GM21526 (cell line): ENCODE measurements around the gene ERFE.
"Not testable (repeated sequence)": the region's sequence is repeated elsewhere in the genome, so short reads cannot be mapped to it uniquely, and the experiment has no call there.

Experiments
- ATAC-seq: cut with Tn5 transposase; IDR thresholded peaks from one replicate; pipeline ENCODE4 v1.9.1; 2021; ENCODE audit warnings: moderate library complexity; ENCODE audit not compliant: unreplicated experiment, low FRiP score

ERFE gene

DNA sequence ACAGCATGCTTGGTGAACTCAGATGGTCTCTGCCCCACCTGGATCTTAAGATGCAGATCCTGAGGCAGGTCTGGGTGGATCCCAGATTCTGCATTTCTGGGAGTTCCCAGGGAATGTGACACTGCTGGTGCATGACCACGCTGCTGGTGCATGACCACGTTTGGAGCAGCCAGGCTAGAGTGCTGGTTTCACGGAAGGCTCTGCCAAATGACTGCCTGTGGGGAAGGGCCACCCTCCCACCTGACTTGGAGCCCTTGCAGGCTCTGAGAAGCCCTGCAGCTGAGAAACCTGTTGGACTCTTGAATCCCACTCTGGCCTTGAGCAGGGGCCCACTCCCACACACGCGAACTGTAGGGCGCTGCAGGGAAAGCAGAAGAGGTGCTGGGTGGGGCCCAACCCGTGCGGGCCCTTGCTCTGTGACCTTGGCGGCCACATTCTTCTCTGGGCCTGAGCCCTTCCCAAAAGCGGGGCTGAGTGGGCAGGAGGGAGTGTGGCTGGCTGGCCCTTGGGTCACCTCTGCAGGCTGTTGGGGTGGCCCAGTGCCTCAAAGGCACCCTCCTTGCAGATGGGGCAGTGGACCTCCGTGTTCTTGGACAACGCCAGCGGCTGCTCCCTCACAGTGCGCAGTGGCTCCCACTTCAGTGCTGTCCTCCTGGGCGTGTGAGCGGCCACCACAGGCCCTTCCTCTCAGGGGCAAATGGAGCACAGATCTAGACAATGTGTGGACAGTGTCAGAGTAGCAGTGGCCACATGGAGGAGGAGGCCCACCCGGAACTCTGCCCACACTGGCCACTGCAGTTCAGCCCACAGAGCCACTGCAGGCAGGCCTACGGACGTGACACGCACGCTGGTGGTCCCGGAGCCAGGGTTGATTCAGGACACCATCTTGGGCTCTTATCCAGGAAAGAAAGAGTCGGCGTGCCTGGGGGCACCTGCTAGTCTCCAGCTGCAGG is 7.9 kb downstream of the ERFE start:
- ATAC-seq: no peak

DNA sequence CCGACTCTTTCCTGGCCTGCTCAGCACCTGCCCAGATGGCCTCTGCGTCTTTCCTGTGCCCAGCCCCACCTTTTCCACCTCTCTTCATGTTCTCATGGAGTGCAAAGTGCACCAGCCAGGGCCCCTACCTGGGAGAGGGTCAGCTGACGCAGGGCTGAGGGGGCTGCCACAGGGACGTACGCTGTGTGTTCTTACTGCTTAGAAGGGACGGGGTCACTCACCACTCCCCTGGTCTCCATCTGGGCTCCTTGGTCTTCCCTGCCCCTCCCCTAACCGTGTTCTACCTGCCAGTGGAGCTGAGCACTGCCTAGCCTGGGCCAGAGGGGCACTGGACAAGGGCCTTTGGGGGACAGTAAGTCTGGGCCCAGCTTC is 8.6 kb downstream of the ERFE start:
- ATAC-seq: no peak

DNA sequence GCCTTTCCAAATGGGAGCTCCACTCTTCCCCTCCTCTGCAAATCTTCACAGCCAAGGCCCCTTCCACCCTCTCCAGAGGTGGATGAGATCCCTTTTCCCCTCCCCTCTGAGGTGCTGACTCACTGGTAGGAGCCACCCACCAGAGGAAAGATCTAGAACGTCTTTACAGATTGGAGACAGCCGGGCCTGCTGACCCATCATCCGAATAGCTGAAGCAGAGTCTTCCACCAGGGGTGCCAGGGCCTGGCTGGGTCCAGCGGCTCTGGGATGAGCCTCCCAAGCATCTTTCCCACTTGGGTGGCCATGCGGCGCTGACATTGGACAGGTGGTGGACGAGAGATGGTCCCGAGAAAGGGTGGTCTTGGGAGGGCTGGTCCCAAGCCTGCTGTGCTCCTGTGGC is 9.0 kb downstream of the ERFE start:
- ATAC-seq: no peak

DNA sequence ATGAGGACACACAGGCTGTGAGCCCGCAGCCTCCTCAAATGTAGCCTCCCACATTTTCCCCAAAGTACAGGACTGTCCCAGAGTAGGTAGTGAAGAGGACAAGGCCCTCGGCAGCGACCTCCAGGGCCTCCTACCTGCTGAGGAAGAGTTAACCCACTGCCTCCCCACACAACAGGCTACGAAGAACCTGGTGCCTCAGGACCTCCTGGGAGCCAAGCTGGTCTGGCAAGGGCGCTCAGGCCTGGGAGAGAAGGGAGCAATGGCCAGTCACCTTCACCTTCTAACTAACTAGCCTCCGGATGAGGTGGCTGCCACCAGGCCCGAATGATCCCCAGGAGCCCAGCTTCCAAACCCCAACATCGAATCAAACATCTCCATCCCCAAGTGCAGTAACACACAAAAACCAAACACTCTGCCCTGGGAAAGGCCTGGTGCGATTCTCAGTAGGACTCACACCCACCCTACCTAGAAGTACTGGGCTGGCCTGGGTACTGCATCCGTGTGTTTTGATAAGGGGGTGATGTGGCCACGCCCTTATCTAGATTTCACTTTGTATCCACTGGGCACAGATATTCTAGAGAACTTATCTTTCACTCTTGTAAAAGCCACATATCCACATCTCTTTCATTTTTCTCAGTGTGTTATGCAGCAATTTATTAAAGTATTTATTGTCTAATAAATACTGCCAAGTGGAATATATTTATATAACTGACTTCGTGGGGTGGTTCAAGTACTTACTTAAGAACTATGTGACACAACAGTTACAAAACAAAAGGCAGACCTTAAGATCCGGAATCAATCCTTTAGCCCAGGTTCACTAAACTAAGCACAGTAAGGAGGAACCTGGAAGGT is 9.7 kb downstream of the ERFE start:
- no peak for ATAC-seq

DNA sequence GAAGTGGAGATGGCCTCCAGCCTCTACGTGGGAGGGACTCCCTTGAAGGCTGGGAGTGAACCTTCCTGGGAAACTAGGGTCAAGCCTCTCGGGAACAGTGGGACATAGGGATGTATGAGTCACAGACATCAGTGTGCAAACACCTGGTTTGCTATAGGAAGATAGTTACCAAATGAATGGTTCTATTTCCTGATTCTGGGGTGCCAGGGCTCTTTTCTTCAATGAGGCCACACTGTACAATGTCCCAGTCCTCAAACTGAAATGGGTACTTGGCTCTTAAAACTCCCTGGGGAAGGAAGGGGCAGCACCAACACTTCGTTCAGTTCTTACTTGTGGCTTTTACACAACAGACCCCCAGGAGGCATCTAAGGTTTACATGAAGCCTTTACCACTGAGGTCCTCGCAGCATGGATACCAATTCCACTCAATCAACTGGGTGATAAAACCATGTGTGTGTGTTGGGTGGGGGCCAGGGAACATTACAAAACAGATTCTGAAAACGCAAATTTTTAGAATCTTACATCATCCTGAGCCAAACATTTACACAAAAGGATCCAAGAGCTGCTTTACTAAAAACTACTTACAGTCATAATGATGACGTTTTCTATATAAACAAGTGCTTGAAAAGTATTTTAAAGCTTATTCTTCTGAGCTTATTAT is 10.4 kb downstream of the ERFE start:
- no peak for ATAC-seq

DNA sequence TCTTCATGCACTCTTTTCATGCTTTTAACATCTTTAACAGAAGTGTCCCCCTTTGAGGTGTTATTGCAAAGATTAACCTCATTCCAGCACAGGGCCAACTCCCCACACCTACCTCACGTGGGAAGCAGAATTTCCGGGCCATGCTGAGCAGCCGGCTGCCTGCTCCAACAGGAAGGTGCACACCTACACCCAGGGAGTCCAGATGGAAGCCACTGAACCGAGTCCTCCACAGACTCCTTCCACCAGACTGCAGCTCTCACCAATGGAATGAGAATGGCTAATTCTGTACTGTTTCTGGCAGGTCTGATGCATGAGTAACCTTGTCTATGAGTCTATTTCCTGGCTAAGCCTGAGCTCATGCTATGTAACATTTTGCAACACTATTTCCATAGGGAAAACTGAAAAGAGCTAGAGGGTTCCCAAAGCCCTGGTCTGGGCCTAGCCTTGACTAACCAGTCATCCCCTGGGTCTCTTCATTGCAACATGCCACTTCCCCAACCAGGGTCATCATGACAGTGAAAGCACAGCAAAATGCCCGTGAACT is 11.0 kb downstream of the ERFE start:
- no peak for ATAC-seq

DNA sequence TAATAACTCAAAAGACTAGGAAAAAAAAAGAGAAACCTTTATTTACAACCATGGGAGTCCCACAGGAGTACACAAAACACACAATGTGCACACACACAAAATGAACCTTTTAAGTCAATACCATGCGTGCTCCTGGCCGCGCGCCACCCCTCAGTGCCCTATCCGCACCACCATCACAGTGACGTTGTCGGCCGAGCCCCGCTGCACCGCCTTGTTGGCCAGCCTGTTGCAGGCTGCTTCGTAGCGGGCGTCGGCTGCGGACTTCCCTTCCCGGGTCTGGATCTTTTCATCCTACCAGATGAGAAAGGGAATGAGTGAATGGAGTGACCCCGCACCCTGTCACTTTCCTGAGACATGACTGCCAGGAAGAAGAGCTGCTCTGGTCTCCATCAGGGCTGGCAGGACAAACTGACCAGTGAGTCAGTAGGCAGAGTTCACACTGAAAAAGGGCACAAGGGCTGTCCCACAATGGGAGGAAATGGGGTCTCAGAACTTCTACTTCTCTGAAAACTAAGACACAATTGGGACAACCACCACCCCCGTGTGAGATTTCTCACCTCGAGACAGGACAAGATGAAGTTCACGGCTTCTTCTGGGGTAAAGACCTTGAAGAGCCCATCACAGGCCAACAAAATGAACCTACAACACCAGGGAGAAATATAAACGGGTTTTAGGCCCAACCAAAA is 11.8 kb downstream of the ERFE start:
- ATAC-seq: no peak

DNA sequence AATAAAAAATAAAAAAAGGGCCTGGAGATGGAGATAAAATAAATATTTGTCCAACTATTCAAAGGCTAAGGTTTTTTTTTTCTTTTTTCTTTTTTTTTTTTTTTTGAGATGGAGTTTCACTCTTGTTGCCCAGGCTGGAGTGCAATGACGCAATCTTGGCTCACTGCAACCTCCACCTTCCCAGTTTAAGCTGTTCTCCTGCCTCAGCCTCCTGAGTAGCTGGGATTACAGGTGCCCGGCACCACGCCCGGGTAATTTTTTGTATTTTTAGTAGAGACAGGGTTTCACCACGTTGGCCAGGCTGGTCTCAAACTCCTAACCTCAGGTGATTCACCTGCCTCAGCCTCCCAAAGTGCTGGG is 12.3 kb downstream of the ERFE start:
- not testable (repeated sequence) for ATAC-seq

DNA sequence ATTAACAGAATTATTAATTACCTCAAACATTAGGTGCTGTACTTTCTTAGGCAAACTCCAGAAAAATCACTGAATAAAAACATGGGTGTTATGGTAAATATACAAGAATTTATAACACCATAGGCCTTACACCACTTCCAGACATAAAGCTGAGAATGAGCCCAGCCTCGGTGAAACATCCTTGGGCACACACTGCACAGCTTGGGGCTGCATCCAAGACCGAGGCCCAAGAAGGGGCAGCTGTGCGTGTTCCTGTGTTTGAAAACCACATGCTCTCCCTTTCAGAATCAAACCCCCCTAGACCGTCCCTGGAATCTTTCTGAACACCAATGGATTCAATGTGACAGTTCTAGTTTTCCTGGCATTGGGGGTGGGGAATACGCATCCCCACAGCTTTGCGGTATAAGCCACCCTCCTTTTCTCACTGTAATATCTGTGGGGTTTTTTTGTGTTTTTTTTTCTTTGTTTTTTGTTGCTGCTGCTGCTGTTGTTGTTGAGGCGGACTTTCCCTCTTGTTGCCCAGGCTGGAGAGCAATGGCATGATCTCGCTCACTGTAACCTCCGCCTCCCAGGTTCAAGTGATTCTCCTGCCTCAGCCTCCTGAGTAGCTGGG is 12.9 kb downstream of the ERFE start:
- ATAC-seq: no peak

DNA sequence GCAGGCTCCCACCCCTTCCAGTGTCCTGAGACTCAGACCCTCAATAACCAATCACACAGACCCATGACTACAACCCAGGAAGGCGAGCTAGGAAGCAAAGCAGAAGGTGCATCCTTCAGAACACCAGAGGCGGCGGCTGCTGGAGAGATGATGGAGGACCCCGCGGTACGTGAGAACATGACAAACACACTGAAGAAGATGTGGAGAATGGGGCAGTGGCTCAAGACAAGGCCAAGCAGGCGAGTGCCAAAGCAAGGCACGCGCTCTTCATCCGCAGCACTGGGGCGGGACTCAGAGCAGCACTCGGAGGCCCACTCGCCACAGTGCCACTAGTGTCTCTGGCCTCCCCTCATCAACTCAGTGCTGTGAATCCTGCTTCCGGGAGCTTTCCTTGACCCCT is 13.7 kb downstream of the ERFE start:
- no peak for ATAC-seq

DNA sequence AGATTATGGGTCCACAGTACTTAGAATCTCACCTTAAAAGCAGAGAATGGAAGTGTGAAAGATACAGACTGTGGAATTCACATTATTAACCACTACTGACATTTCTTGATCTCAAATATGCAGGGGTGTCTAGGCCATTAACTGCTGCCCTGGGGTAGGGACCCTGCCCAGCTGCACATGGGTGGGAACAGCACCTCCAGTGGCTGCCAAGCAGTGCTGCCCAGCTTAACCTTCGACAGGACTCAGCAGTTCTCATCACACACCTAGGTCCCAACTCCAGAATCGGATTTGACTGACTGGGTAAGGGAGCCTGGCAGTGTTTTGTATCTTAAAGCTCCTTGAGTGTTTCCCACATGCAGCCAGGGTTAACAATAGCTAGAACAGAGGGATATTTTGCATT is 14.9 kb downstream of the ERFE start:
- ATAC-seq: no peak

DNA sequence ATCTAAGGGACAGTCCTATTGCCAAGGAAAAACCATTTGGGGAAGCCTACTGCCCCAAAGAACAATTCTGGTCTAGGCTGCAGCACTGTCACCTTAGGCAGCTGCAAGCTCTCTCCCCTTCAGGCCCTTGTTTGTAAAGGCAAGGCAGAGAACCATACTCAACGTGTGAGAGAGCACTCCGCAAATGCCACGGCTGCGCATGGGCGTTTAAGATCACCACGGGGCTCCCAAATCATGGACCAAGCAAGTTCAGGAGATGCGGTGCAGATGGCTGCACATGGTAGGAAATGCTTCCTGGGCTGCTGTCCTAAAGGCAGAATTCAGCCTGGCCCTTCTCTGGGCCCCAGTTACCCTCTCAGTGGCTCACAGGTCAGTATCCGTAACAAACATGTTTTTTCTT is 15.5 kb downstream of the ERFE start:
- no peak for ATAC-seq

DNA sequence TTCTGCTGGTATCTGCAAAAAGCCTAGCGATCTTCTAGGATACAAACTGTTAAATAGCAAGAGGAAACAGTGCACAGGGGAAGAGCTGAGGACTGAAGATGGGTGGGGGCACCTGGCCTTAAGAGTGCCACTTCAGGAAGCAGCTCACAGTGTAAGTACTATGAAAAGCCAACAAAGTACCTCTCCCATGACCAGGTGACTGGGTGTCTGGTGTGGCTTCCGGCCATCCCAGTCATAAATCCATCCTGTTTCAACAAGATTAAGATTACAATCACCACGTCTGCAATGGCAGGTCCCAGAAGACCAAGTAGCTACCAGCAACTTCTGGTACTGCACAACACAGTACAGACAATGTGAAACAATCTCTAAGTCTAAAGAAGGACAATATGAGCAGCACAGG is 15.9 kb downstream of the ERFE start:
- no peak for ATAC-seq

DNA sequence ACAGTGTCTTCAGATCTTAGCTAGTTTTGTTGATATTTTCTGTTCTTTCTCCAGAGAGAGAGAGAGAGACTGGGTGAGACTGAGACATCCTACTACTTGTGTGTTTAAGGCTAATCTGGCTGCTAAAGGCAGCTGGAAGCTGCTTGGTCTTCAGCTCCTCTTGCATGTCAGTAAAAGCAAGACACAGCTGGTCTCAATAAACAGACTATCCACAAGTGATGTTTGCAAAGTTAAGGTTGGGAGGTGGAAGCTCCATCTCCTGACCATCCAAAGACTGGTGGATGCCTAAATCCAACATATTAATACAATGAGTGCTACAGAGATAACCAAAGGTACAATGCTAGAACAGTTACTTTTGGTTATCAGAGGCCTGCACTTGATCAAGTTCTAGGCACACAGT is 17.8 kb downstream of the ERFE start:
- no peak for ATAC-seq

DNA sequence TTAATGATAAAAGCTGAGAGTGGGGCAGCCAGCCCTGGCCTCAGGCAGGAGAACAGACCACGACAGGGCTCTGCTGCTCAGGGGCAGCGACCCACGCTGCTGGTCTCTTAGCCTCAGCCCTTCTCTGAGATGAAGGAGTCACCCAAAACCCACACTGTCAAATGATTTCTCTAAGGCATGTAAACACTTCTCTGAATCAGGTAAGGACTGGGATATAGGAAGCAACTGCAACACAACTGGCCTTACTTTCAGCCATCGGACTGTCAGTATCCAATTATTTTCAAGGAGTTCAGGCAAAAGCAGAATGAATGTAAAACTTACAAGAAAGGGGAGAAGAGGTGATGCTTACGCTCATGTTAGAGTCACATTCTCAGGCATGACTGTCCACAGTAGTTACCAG is 21.8 kb downstream of the ERFE start:
- no peak for ATAC-seq

DNA sequence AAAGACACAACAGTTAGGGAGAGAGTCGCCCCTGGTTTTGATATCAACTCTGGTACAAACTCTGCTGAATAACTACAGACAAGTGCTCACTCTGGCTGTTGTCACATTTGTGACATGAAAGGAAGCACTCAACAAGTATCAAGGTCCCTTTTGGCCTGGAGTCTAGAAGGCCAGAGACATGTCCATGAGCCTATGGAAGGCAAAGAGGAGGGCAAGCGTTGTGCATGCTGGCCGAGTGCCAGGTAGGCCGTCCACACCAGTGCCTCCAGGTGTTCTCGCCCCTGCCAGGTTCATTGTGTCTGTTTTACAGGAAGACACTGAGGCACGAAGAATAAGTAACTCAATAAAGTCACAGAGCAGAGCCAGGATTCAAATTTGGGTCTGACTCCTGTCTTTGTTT is 23.6 kb downstream of the ERFE start:
- no peak for ATAC-seq

DNA sequence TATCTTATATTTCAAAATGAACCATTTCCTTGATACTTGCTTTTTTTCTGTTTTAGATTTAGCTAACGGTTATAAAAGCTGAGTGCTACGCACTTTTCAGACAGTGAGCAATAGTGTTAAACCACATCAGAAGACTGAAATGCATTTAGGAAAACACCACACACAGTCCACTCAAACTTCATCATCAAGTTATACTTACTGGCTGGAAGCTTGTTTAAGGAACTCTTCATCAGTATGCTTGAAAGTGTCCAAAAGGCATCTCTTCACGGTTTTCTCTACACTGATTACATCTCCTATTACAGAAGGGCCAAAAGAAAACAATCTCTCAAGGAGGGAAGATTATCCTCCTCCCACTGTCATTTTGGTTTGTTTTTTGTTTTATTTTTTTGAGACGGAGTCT is 25.1 kb downstream of the ERFE start:
- ATAC-seq: no peak

DNA sequence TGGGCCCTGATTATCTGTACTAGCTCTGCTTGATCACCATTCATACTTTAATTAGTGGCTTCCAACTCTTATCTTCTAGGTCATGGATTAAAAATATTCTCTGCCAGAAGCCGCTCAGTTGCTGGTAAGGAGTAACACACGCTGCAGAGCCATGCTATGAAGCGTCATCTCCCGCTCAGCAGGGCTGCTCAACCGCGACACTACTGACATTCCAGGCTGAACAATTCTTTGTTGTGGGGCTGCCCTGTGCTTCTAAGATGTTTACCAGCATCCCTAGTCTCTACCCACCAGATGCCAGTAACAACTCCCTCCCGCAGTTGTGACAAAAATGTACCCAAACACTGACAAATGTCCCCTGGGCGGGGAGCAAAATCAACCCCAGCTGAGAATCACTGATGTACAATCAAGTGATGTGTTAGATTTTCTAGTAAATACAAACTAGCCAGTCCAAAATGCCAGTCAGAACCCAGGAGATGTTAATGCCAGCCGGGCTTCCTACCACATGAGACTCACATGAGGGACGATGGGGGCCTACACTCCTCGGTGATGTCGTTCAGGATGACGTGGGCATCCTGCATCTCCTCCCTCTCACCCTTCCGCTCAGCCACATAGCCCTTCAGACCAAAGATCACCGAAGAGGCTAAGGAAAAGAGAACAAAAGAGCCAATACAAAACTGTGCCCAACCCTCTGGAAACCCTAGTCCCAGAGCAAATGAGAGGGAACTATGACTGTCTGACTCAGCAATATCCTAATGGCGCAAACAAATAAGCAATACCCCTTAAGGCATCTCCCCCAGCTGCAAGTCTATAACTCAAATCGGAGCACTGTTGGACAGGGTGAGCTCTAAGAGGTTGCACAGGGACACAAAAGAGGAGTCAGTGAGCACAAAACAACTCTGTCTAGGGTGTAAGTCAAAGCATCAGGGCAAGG is 29.1 kb downstream of the ERFE start:
- ATAC-seq: no peak

DNA sequence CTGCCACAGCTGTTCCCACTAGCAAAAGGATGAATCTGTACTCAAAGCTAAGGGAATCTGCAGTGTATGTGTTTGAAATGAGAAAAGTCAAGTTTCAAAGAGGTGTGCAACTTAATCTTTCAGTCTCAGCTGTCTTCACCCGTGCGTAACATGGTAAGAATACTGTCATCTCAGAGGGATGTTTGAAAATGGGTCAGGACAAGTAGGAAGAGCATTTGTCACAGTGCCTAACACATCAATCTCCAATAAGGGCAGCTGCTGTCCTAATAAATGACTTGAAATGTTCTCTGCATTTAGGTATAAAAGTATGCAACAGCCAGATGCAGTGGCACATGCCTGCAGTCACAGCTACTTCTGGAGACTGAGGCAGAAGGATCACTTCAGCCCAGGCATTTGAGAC is 31.7 kb downstream of the ERFE start:
- no peak for ATAC-seq
